GM23338 (cell line): ENCODE data around the gene GRIN2C. TPM values are rescaled to one million over a fixed set of nuclear protein-coding genes. Genes with fewer than 3 reads are reported as not detected.

Experiments used
- ATAC-seq: fragments of 200-7000 bp; cut with Tn5 transposase; 3 replicates; pipeline ENCODE4 v1.9.1; 2020
- DNase-seq: peaks from one replicate; pipeline ENCODE4 v3.0.0-alpha.2; 2015; ENCODE audit warnings: low spot score
- H2AFZ ChIP-seq: fragments of 200-600 bp; sonication (generic); 2 replicates; pipeline ENCODE4 v1.8.0; 2016; ENCODE audit warnings: antibody characterized with exemption, mild to moderate bottlenecking, moderate library complexity
- H3F3A ChIP-seq: fragments of 200-600 bp; sonication (generic); replicated peaks from 2 replicates; pipeline ENCODE4 v1.8.0; 2017; ENCODE audit warnings: antibody characterized with exemption, mixed run types, low read depth
- H3K27ac ChIP-seq: fragments of 200-600 bp; sonication (generic); 2 replicates; pipeline ENCODE4 v1.6.1; 2016; ENCODE audit warnings: low read depth
- H3K27me3 ChIP-seq: fragments of 200-600 bp; sonication (generic); 2 replicates; pipeline ENCODE4 v1.8.0; 2016; ENCODE audit warnings: mild to moderate bottlenecking, mixed run types, moderate library complexity; ENCODE audit not compliant: insufficient read depth
- H3K36me3 ChIP-seq: fragments of 200-600 bp; sonication (generic); 2 replicates; pipeline ENCODE4 v1.8.0; 2016; ENCODE audit warnings: mild to moderate bottlenecking; ENCODE audit not compliant: insufficient read depth
- H3K4me1 ChIP-seq: fragments of 200-600 bp; sonication (generic); 2 replicates; pipeline ENCODE4 v1.8.0; 2016; ENCODE audit warnings: mild to moderate bottlenecking, moderate library complexity; ENCODE audit not compliant: insufficient read depth
- H3K4me2 ChIP-seq: fragments of 200-600 bp; sonication (generic); 2 replicates; pipeline ENCODE4 v1.7.1; 2017; ENCODE audit warnings: mixed run types
- H3K4me3 ChIP-seq: fragments of 200-600 bp; sonication (generic); 2 replicates; pipeline ENCODE4 v1.6.1; 2016; ENCODE audit warnings: mixed run types
- H3K79me2 ChIP-seq: fragments of 200-600 bp; sonication (generic); replicated peaks from 2 replicates; pipeline ENCODE4 v1.8.0; 2017; ENCODE audit warnings: mild to moderate bottlenecking; ENCODE audit not compliant: insufficient read depth
- H3K9me2 ChIP-seq: fragments of 200-600 bp; sonication (generic); 2 replicates; pipeline ENCODE4 v1.8.0; 2017; ENCODE audit not compliant: insufficient read depth
- H4K20me1 ChIP-seq: fragments of 200-600 bp; sonication (generic); replicated peaks from 2 replicates; pipeline ENCODE4 v1.8.0; 2017; ENCODE audit warnings: mild to moderate bottlenecking; ENCODE audit not compliant: insufficient read depth
- H3K27ac Mint-ChIP-seq: 2 replicates; pipeline ENCODE4 v1.8.0; 2020; ENCODE audit warnings: inconsistent platforms, mild to moderate bottlenecking, moderate library complexity, mixed read lengths
- H3K27me3 Mint-ChIP-seq: 3 replicates; pipeline ENCODE4 v1.8.0; 2022; ENCODE audit warnings: low read depth, mild to moderate bottlenecking, moderate library complexity, mixed read lengths, inconsistent platforms; ENCODE audit not compliant: insufficient read depth, poor library complexity
- H3K36me3 Mint-ChIP-seq: 3 replicates; pipeline ENCODE4 v1.8.0; 2021; ENCODE audit warnings: low read depth, mild to moderate bottlenecking, inconsistent platforms, moderate library complexity, mixed read lengths
- H3K4me1 Mint-ChIP-seq: 3 replicates; pipeline ENCODE4 v1.8.0; 2020; ENCODE audit warnings: mild to moderate bottlenecking, inconsistent platforms, mixed read lengths
- H3K4me3 Mint-ChIP-seq: 3 replicates; pipeline ENCODE4 v1.8.0; 2021; ENCODE audit warnings: moderate library complexity, mild to moderate bottlenecking, inconsistent platforms, mixed read lengths
- H3K9me3 Mint-ChIP-seq: 3 replicates; pipeline ENCODE4 v1.8.0; 2020; ENCODE audit warnings: moderate library complexity, mild to moderate bottlenecking, inconsistent platforms, mixed read lengths
- CREB1 ChIP-seq: fragments of 250-450 bp; sonication (Bioruptor Pico); IDR thresholded peaks from 2 replicates; pipeline ENCODE4 v1.5.0; 2020; ENCODE audit warnings: low read depth, mild to moderate bottlenecking, moderate library complexity
- EZH2 ChIP-seq: fragments of 200-600 bp; sonication (generic); IDR thresholded peaks from one replicate; pipeline ENCODE4 v1.8.0; 2017; ENCODE audit warnings: antibody characterized with exemption, mild to moderate bottlenecking, low read depth; ENCODE audit not compliant: unreplicated experiment
- EZH2phosphoT487 ChIP-seq: fragments of 200-600 bp; sonication (generic); IDR thresholded peaks from one replicate; pipeline ENCODE4 v1.8.1; 2018; ENCODE audit warnings: antibody characterized with exemption; ENCODE audit not compliant: unreplicated experiment
- JUNB ChIP-seq: IDR thresholded peaks from one replicate; pipeline ENCODE4 v1.6.1; 2016; ENCODE audit warnings: antibody characterized with exemption; ENCODE audit not compliant: unreplicated experiment
- NANOG ChIP-seq: IDR thresholded peaks from 2 replicates; pipeline ENCODE4 v1.6.1; 2016; ENCODE audit warnings: antibody characterized with exemption, borderline replicate concordance
- POLR2AphosphoS5 ChIP-seq: IDR thresholded peaks from 2 replicates; pipeline ENCODE4 v1.6.1; 2016; ENCODE audit warnings: antibody characterized with exemption, low read depth
- STAT1 ChIP-seq: IDR thresholded peaks from one replicate; pipeline ENCODE4 v1.6.1; 2016; ENCODE audit warnings: antibody characterized with exemption; ENCODE audit not compliant: unreplicated experiment
- ZNF114 ChIP-seq: fragments of 250-450 bp; sonication (Bioruptor Pico); IDR thresholded peaks from 2 replicates; pipeline ENCODE4 v1.5.0; 2020; ENCODE audit warnings: mild to moderate bottlenecking, moderate library complexity
- ZNF331 ChIP-seq: fragments of 250-450 bp; sonication (Bioruptor Pico); IDR thresholded peaks from 2 replicates; pipeline ENCODE4 v1.5.0; 2020; ENCODE audit warnings: low read depth, mild to moderate bottlenecking, moderate library complexity
- polyA plus RNA-seq: library from polyadenylated mRNA; unstranded; fragments of >200 nt; fragmentation: Nextera tagmentation; extraction: Ambion mirVana; gene quantifications from 2 replicates; pipeline ENCODE4 v1.2.1, GENCODE V29; 2016
- total RNA-seq: library from RNA; depleted of rRNA; stranded (reverse); fragments of >200 nt; shearing (Covaris generic); gene quantifications from 2 replicates; pipeline ENCODE4 v1.2.3, GENCODE V29; 2014
- TF ChIP-seq, protein P1 (sequence below): IDR thresholded peaks from 2 replicates; pipeline ENCODE4 v1.6.1; 2016; ENCODE audit warnings: antibody characterized with exemption
- TF ChIP-seq, protein P2 (sequence below): IDR thresholded peaks from one replicate; pipeline ENCODE4 v1.6.1; 2018; ENCODE audit warnings: antibody characterized with exemption; ENCODE audit not compliant: unreplicated experiment

GRIN2C gene
- total and polyA plus RNA-seq, 2 experiments from 2014 or later: 0.10 to 0.19 TPM

DNA sequence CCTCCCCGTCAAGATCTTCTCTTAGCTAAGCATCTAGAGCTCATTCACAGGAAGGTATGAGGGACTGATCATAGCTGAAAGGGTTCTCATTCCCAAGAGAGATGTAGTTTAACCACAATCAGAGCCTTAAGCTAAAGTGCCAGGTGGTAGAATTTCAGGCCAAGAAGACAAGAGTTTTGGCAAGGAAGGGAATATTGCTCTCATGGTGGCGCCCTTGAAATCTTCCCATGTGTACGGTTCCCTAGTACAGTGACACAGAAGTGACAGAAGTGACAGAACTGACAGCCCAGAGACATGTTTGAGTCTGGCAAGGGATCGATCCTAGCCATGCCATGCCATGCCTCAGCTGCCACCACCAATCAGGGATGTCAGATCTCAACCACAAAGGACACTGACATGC lies 2.5 kb downstream of the GRIN2C start:
- Mint-ChIP-seq H3K27ac (no peak overlapping the region), H3K27me3 (peaks cover 88% of the 10 kb centered on the region), H3K4me3 (no peak overlapping the region), H3K36me3 (no peaks in the 10 kb centered on the region), H3K4me1 (peaks cover 4% of the 10 kb centered on the region; the same call in 2 of the 3 replicates), H3K9me3 (no peaks in the 10 kb centered on the region)
- DNase-seq (no peak), ATAC-seq (no peak)
- no peaks in the 10 kb centered on the region for H3K36me3 ChIP-seq
- H3K4me3 ChIP-seq: no peak overlapping the region
- TF ChIP-seq EZH2phosphoT487: no peak
- TF ChIP-seq, protein P1, sequence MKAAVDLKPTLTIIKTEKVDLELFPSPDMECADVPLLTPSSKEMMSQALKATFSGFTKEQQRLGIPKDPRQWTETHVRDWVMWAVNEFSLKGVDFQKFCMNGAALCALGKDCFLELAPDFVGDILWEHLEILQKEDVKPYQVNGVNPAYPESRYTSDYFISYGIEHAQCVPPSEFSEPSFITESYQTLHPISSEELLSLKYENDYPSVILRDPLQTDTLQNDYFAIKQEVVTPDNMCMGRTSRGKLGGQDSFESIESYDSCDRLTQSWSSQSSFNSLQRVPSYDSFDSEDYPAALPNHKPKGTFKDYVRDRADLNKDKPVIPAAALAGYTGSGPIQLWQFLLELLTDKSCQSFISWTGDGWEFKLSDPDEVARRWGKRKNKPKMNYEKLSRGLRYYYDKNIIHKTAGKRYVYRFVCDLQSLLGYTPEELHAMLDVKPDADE: no peak
- no peak overlapping the region for H3K4me2 ChIP-seq
- H4K20me1 ChIP-seq: no peaks in the 10 kb centered on the region; the same call in 1 of the 2 replicates
- no peaks in the 10 kb centered on the region for H3K79me2 ChIP-seq
- peaks cover 11% of the 10 kb centered on the region for H3K4me1 ChIP-seq
- 0 out of 2 replicates have a peak, but pooled peaks cover 1% of the 10 kb centered on the region for H3F3A ChIP-seq
- H3K27ac ChIP-seq: no peak overlapping the region
- H2AFZ ChIP-seq: no peak overlapping the region
- no peaks in the 10 kb centered on the region for H3K9me2 ChIP-seq
- peaks cover 95% of the 10 kb centered on the region for H3K27me3 ChIP-seq

DNA sequence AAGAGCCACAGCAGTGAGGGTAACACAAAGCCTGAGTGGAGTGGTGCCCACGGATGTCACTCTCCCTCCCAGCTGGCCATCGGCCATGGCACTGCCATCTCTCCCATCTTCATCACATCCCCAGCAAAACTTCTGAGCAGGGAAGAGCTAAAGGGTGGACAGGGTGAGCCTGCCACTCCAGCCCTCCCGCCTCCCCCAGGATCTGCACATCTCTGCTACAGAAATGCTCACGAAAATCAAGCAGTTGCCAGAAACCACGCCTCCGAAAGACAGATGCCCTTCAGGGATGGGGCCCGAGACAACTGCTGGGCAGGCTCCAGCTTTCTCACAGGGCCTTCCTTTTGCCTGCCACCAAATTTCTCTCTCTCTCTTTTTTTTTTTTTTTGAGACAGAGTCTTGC lies 3.6 kb downstream of the GRIN2C start:
- DNase-seq (no peak), ATAC-seq (no peak)
- no peak overlapping the region for H2AFZ ChIP-seq
- peaks cover 8% of the 10 kb centered on the region for H3K4me1 ChIP-seq
- no peaks in the 10 kb centered on the region; the same call in 1 of the 3 replicates for H3K4me1 Mint-ChIP-seq
- no peaks in the 10 kb centered on the region for H3K79me2 ChIP-seq
- no peaks in the 10 kb centered on the region; the same call in 2 of the 3 replicates for H3K36me3 Mint-ChIP-seq
- no peak overlapping the region for H3K27ac ChIP-seq
- H3F3A ChIP-seq: no peaks in the 10 kb centered on the region
- H3K27ac Mint-ChIP-seq: no peak overlapping the region
- no peak overlapping the region for H3K4me3 ChIP-seq
- H3K4me3 Mint-ChIP-seq: no peak overlapping the region
- H3K27me3 ChIP-seq: peaks cover 97% of the 10 kb centered on the region
- H4K20me1 ChIP-seq: no peaks in the 10 kb centered on the region; the same call in 1 of the 2 replicates
- peaks cover 88% of the 10 kb centered on the region for H3K27me3 Mint-ChIP-seq
- no peak overlapping the region for H3K4me2 ChIP-seq
- no peaks in the 10 kb centered on the region for H3K9me3 Mint-ChIP-seq
- no peaks in the 10 kb centered on the region for H3K36me3 ChIP-seq
- H3K9me2 ChIP-seq: no peaks in the 10 kb centered on the region
- TF ChIP-seq POLR2AphosphoS5 (no peak), EZH2phosphoT487 (no peak), STAT1 (no peak), ZNF114 (no peak), CREB1 (no peak), EZH2 (no peak), ZNF331 (CRISPR knock-in tag) (no peak), JUNB (no peak), NANOG (no peak)
- TF ChIP-seq, protein P1: no peak
- TF ChIP-seq, protein P2, sequence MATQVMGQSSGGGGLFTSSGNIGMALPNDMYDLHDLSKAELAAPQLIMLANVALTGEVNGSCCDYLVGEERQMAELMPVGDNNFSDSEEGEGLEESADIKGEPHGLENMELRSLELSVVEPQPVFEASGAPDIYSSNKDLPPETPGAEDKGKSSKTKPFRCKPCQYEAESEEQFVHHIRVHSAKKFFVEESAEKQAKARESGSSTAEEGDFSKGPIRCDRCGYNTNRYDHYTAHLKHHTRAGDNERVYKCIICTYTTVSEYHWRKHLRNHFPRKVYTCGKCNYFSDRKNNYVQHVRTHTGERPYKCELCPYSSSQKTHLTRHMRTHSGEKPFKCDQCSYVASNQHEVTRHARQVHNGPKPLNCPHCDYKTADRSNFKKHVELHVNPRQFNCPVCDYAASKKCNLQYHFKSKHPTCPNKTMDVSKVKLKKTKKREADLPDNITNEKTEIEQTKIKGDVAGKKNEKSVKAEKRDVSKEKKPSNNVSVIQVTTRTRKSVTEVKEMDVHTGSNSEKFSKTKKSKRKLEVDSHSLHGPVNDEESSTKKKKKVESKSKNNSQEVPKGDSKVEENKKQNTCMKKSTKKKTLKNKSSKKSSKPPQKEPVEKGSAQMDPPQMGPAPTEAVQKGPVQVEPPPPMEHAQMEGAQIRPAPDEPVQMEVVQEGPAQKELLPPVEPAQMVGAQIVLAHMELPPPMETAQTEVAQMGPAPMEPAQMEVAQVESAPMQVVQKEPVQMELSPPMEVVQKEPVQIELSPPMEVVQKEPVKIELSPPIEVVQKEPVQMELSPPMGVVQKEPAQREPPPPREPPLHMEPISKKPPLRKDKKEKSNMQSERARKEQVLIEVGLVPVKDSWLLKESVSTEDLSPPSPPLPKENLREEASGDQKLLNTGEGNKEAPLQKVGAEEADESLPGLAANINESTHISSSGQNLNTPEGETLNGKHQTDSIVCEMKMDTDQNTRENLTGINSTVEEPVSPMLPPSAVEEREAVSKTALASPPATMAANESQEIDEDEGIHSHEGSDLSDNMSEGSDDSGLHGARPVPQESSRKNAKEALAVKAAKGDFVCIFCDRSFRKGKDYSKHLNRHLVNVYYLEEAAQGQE: no peak
